ENCODE measurements around the gene FRMPD3.

DNA sequence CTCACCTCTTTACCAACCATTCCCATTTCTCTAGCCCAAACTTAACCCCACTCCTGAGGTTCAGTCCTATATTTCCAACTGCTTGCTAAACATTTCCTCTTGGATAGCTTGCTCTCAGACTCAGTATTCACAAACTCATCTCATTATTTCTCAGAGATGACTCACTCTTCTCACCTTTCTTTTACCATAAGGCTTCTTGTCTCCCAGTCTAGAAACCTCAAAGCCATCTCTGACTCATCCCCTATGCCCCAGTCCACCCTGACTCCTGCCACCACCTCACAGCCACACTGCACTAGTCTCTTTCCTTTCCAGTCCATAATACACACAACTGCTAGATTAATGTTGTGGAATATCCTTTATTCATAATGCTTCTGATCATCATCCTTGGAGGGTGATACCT, 4.8 kb downstream of the FRMPD3 start:
- TF ChIP-seq EP300 (IDR thresholded peaks at IDR 0.05) (no peak), POLR2A (IDR thresholded peaks at IDR 0.05; ENCODE audit: low read depth) (no peak)
- TF ChIP-seq, protein P1, sequence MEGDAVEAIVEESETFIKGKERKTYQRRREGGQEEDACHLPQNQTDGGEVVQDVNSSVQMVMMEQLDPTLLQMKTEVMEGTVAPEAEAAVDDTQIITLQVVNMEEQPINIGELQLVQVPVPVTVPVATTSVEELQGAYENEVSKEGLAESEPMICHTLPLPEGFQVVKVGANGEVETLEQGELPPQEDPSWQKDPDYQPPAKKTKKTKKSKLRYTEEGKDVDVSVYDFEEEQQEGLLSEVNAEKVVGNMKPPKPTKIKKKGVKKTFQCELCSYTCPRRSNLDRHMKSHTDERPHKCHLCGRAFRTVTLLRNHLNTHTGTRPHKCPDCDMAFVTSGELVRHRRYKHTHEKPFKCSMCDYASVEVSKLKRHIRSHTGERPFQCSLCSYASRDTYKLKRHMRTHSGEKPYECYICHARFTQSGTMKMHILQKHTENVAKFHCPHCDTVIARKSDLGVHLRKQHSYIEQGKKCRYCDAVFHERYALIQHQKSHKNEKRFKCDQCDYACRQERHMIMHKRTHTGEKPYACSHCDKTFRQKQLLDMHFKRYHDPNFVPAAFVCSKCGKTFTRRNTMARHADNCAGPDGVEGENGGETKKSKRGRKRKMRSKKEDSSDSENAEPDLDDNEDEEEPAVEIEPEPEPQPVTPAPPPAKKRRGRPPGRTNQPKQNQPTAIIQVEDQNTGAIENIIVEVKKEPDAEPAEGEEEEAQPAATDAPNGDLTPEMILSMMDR (IDR thresholded peaks at IDR 0.05): no peak

All from esophagus muscularis mucosa (tissue), 4 donors.